Transverse colon (tissue), 4 donors: ENCODE data around the gene ATP1A4. TPM values are rescaled to one million over a fixed set of nuclear protein-coding genes. Genes with fewer than 3 reads are reported as not detected.

ENCODE experiments used
- DNase-seq: peaks from one replicate; pipeline ENCODE4 v3.0.0-alpha.2; 2019
- H3K27ac ChIP-seq, 4 donors: fragments of 200-600 bp; sonication (generic); 2 replicates each; pipeline ENCODE4 v1.5.1; 2016 to 2018; ENCODE audit warnings: inconsistent platforms in 4 of 4
- H3K27me3 ChIP-seq: fragments of 200-600 bp; sonication (generic); 2 replicates; pipeline ENCODE4 v1.5.1; 2017; ENCODE audit warnings: inconsistent platforms
- H3K36me3 ChIP-seq, 4 donors: fragments of 200-600 bp; sonication (generic); 2 replicates each; pipeline ENCODE4 v1.5.1; 2017 to 2019; ENCODE audit warnings: inconsistent platforms in 4 of 4
- H3K4me1 ChIP-seq, 4 donors: fragments of 200-600 bp; sonication (generic); 2 replicates each; pipeline ENCODE4 v1.5.1; 2017 to 2020; ENCODE audit warnings: inconsistent platforms in 4 of 4
- H3K4me3 ChIP-seq, 4 donors: fragments of 200-600 bp; sonication (generic); 1 replicate in 1 of 4; 2 replicates in 3 of 4; pipeline versions ENCODE4 v1.5.1 to v1.6.1; 2017 to 2019; ENCODE audit warnings: inconsistent platforms in 4 of 4
- H3K9me3 ChIP-seq, 2 donors: fragments of 200-600 bp; sonication (generic); 2 replicates each; pipeline ENCODE4 v1.5.1; 2017 to 2019; ENCODE audit warnings: inconsistent platforms in 2 of 2
- EP300 ChIP-seq: sonication (generic); formaldehyde crosslinking; IDR thresholded peaks from one replicate; pipeline ENCODE4 v1.6.1; 2017; ENCODE audit warnings: antibody characterized with exemption, low read depth
- POLR2A ChIP-seq: fragments of 450-650 bp; IDR thresholded peaks from one replicate; pipeline ENCODE4 v1.6.1; 2016; ENCODE audit warnings: antibody characterized with exemption, mild to moderate bottlenecking, moderate library complexity
- POLR2AphosphoS5 ChIP-seq, 3 donors: sonication (generic); formaldehyde crosslinking; IDR thresholded peaks; one replicate each; pipeline ENCODE4 v1.6.1; 2016; ENCODE audit warnings: antibody characterized with exemption in 3 of 3
- WGBS, 2 donors: methylation state at CpG; one replicate each; pipeline ENCODE4 v1.1.5; 2018; ENCODE audit warnings: low coverage in 1 of 2; 5-methylcytosine and 5-hydroxymethylcytosine counted together
- in situ Hi-C, 4 donors: fragments of 200-750 bp; cut with MboI; loops; one replicate each; pipeline versions ENCODE4 v1.15.0 to v1.15.1; 2017; ENCODE audit warnings: low sequenced_read_pairs in 3 of 4, low pct_ligation_motif_present in 1 of 4, low pct_unique_long_range_greater_than_20kb in 1 of 4
- intact Hi-C: fragments of 100-400 bp; cut with DNase I; formaldehyde crosslinking; loops from one replicate; pipeline ENCODE4 v1.15.1; 2023; ENCODE audit warnings: low total_unique reads
- total RNA-seq, 4 donors: library from RNA; depleted of rRNA; stranded (reverse); fragments of >200 nt; gene quantifications; one replicate each; pipeline ENCODE4 v1.1.0, GENCODE V29; 2016
- TF ChIP-seq, protein P1 (sequence below), 5 experiments: fragments of 200-600 bp in 3 of 5; fragments of 450-650 bp in 2 of 5; sonication (generic) in 3 of 5; IDR thresholded peaks; 1 replicate in 2 of 5; 2 replicates in 3 of 5; pipeline ENCODE4 v1.5.1; 2016 to 2017; ENCODE audit warnings: antibody characterized with exemption in 5 of 5, inconsistent platforms in 3 of 5, mild to moderate bottlenecking in 2 of 5, moderate library complexity in 1 of 5

Gene ATP1A4
- total RNA-seq, 4 donors from 2014 or later: 0.20 TPM; not detected in 3

DNA sequence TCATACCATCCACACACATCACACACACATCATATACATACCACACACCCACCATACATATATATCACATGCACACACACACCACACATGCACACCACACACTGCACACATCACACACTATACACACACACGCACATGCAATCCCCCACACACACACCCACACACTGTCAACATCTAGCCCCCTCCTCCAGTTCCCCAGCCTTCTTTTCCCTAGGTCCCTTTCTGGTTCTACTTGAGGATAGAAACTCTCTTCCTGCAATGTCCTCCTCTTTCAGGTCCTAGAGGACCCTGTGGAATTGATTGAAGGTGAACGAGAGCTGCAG, 43.3 kb downstream of the ATP1A4 start:
- no peak overlapping the region for H3K4me3 ChIP-seq
- no peaks in the 10 kb centered on the region for H3K9me3 ChIP-seq
- intact Hi-C loops: loop anchor here (5.0 to 10.0 kb wide), 3 partner anchors 58 to 100 kb away; no protein-coding TSS in a partner anchor
- in situ Hi-C loops: loop anchor here (5.0 to 25.0 kb wide), 4 partner anchors 60 to 100 kb away; partner anchors contain the start of gene PEX19 (in 1 of the 4)
- H3K4me1 ChIP-seq: peaks cover 5 to 13% (median 9%) of the 10 kb centered on the region in 4 donors
- no peaks in the 10 kb centered on the region for H3K27me3 ChIP-seq
- H3K36me3 ChIP-seq: no peaks in the 10 kb centered on the region
- TF ChIP-seq POLR2A: no peak
- TF ChIP-seq, protein P1, sequence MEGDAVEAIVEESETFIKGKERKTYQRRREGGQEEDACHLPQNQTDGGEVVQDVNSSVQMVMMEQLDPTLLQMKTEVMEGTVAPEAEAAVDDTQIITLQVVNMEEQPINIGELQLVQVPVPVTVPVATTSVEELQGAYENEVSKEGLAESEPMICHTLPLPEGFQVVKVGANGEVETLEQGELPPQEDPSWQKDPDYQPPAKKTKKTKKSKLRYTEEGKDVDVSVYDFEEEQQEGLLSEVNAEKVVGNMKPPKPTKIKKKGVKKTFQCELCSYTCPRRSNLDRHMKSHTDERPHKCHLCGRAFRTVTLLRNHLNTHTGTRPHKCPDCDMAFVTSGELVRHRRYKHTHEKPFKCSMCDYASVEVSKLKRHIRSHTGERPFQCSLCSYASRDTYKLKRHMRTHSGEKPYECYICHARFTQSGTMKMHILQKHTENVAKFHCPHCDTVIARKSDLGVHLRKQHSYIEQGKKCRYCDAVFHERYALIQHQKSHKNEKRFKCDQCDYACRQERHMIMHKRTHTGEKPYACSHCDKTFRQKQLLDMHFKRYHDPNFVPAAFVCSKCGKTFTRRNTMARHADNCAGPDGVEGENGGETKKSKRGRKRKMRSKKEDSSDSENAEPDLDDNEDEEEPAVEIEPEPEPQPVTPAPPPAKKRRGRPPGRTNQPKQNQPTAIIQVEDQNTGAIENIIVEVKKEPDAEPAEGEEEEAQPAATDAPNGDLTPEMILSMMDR (IDR thresholded peaks at IDR 0.05): no peak
- no peak for TF ChIP-seq POLR2AphosphoS5 (IDR thresholded peaks at IDR 0.05)
- no peak for TF ChIP-seq EP300
- DNase-seq: no peak
- 78 to 82% methylated on average over 1 to 2 of the region's 2 CpGs for WGBS, 2 donors
- no peak overlapping the region for H3K27ac ChIP-seq

DNA sequence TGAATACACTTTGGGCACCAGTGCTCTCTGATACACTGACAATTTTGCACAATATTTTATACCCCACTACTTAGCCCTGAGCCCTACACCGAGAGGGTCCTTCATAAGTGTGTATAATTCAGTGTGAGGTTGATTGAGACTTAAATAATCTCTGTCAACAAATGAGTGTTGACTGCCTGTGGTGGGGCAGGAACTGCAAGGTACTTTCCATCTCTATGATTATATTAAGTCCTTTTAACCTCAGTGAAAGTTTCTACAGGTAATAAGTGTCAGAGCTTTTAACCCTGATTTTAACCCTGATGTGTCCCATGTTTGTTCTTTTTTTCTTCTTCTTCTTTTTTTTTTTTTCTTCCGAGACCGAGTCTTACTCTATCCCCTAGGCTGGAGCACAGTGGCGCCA, 44.7 kb downstream of the ATP1A4 start:
- H3K9me3 ChIP-seq: no peaks in the 10 kb centered on the region
- H3K4me1 ChIP-seq: peaks cover 4 to 7% (median 5%) of the 10 kb centered on the region in 4 donors
- no peak for DNase-seq
- TF ChIP-seq, protein P1 (IDR thresholded peaks at IDR 0.05): no peak
- TF ChIP-seq POLR2A: no peak
- TF ChIP-seq POLR2AphosphoS5 (IDR thresholded peaks at IDR 0.05): no peak
- no peak for TF ChIP-seq EP300
- H3K27me3 ChIP-seq: no peaks in the 10 kb centered on the region
- intact Hi-C loops: loop anchor here (5.0 to 10.0 kb wide), 3 partner anchors 56 to 99 kb away; no protein-coding TSS in a partner anchor
- WGBS, 2 donors: 74 to 87% methylated on average over 3 to 4 of the region's 4 CpGs
- H3K36me3 ChIP-seq: no peaks in the 10 kb centered on the region
- no peak overlapping the region for H3K4me3 ChIP-seq
- no peak overlapping the region for H3K27ac ChIP-seq
- in situ Hi-C loops: loop anchor here in 3 of 4 donors (10.0 to 25.0 kb wide), 3 partner anchors 59 to 99 kb away; partner anchors contain the start of gene PEX19 (in 1 of the 3)

DNA sequence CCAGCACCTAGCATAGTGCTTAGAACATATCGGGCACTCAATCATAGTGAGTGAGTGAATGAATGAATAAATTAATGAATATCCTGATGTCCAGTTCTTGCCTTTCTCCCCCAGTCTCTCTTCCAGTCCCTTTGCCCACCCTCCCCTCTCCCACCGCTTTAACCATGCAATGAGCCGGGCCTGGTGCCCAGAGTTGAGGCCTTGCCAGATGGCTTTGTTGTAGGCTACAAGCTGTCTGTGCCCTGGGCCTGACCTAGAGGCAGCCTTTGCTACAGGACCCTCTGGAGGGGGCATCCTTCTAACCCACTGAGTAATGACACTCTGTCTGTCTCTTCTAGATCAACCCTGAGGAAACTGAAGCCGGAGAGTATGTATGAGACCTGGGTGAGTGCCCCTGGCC, 45.8 kb downstream of the ATP1A4 start:
- peaks cover 4 to 7% (median 5%) of the 10 kb centered on the region in 4 donors for H3K4me1 ChIP-seq
- H3K27me3 ChIP-seq: no peaks in the 10 kb centered on the region
- H3K36me3 ChIP-seq: no peaks in the 10 kb centered on the region
- WGBS, 2 donors: 91% methylated on average over 4 of the region's 4 CpGs; no CpG with 5 or more reads in 1 of the 2 donors
- intact Hi-C loops (loop anchor here (5.0 to 10.0 kb wide), 3 partner anchors 55 to 98 kb away; no protein-coding TSS in a partner anchor), in situ Hi-C loops (loop anchor here in 3 of 4 donors (10.0 to 25.0 kb wide), 3 partner anchors 58 to 98 kb away; partner anchors contain the start of gene PEX19 (in 1 of the 3))
- TF ChIP-seq POLR2AphosphoS5 (IDR thresholded peaks at IDR 0.05): no peak
- TF ChIP-seq EP300: no peak
- no peak overlapping the region for H3K27ac ChIP-seq
- H3K9me3 ChIP-seq: no peaks in the 10 kb centered on the region
- no peak for DNase-seq
- no peak overlapping the region for H3K4me3 ChIP-seq

DNA sequence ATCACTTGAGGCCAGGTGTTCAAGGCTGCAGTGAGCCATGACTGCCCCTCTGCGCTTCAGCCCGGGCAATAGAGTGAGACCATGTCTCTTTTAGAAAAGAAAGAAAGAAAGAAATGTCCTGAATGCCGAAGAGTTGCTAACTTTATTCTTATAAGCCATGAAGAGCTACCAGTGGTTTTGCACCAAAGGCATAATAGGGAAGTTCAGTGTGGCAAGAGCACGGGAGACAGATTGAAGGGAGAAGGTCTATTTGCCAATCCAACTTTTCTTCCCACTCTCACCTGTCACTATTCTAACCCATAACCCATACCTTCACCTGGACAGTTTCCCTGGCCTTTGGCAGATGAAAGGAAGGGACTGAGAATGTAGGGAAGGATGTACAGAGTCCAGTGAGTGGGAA, 49.4 kb downstream of the ATP1A4 start:
- Histone ChIP-seq H3K4me3 (no peak overlapping the region), H3K9me3 (no peaks in the 10 kb centered on the region), H3K4me1 (peaks cover 0 to 8% (median 7%) of the 10 kb centered on the region in 4 donors), H3K36me3 (no peaks in the 10 kb centered on the region), H3K27me3 (no peaks in the 10 kb centered on the region), H3K27ac (no peak overlapping the region)
- intact Hi-C loops (no loop called here), in situ Hi-C loops (no loop called here)
- WGBS, 2 donors: 77 to 88% methylated on average over 4 of the region's 4 CpGs
- DNase-seq: no peak
- TF ChIP-seq, protein P1 (IDR thresholded peaks at IDR 0.05): no peak
- no peak for TF ChIP-seq POLR2A
- no peak for TF ChIP-seq POLR2AphosphoS5 (IDR thresholded peaks at IDR 0.05)
- no peak for TF ChIP-seq EP300
